A549 (cell line): ENCODE results near the gene BAIAP3. TPM values are rescaled to one million over a fixed set of nuclear protein-coding genes. Genes with fewer than 3 reads are reported as not detected.

Experiments
- ATAC-seq, 2 experiments: fragments of 200-7000 bp in 1 of 2; fragments of >200 bp in 1 of 2; cut with Nextera tagmentation in 1 of 2; cut with Tn5 transposase in 1 of 2; 3 replicates each; pipeline versions ENCODE4 v1.8.0 to v1.9.1; 2018 to 2020; ENCODE audit warnings: mild to moderate bottlenecking in 1 of 2, moderate library complexity in 1 of 2
- CTCF ChIA-PET: fragments of 300-600 bp; sonication (Branson Sonifier 250); formaldehyde crosslinking; extraction: SDS; loops from one replicate; lab custom pipeline; 2021; ENCODE audit warnings: antibody characterized with exemption, inconsistent platforms; lab: Yijun Ruan, JAX
- POLR2A ChIA-PET: fragments of 350-600 bp; formaldehyde crosslinking; extraction: SDS; loops from one replicate; lab custom pipeline; 2021; ENCODE audit warnings: antibody characterized with exemption, inconsistent platforms; lab: Yijun Ruan, JAX
- DNase-seq, 2 experiments: peaks; one replicate each; pipeline versions ENCODE4 v3.0.0 to v3.0.0-alpha.2; 2011 to 2016; ENCODE audit warnings: low read depth in 1 of 2, low spot score in 1 of 2
- FAIRE-seq: peaks from 2 replicates; lab custom pipeline; 2011; peaks lifted over from hg19 to GRCh38; lab: Jason Lieb, UNC
- H3K27ac ChIP-seq, 2 experiments: fragments of >200 bp; sonication (Bioruptor Twin); formaldehyde crosslinking; 3 replicates each; pipeline ENCODE4 v1.5.1; 2016 to 2017
- H3K4me1 ChIP-seq: fragments of >200 bp; sonication (Bioruptor Twin); formaldehyde crosslinking; 3 replicates; pipeline ENCODE4 v1.6.1; 2016
- H3K4me2 ChIP-seq: fragments of >200 bp; sonication (Bioruptor Twin); formaldehyde crosslinking; 3 replicates; pipeline ENCODE4 v1.6.1; 2016
- H3K4me3 ChIP-seq: fragments of >200 bp; sonication (Bioruptor Twin); formaldehyde crosslinking; 3 replicates; pipeline ENCODE4 v1.5.1; 2016
- H3K9me3 ChIP-seq: fragments of >200 bp; sonication (Bioruptor Twin); formaldehyde crosslinking; 3 replicates; pipeline ENCODE4 v1.6.1; 2016
- CBX2 ChIP-seq: fragments of 200-600 bp; sonication (generic); IDR thresholded peaks from 2 replicates; pipeline ENCODE4 v1.6.1; 2016; ENCODE audit warnings: low read depth, mild to moderate bottlenecking, borderline replicate concordance
- CEBPB ChIP-seq, 2 experiments: fragments of >200 bp in 1 of 2; sonication (Bioruptor Twin) in 1 of 2; formaldehyde crosslinking in 1 of 2; IDR thresholded peaks; 2 replicates each; pipeline ENCODE4 v1.6.1; 2012 to 2016
- CHD2 ChIP-seq: fragments of 150-350 bp; IDR thresholded peaks from 2 replicates; pipeline ENCODE4 v1.6.1; 2014; ENCODE audit warnings: low read length; ENCODE audit not compliant: partially characterized antibody
- ESRRA ChIP-seq: fragments of 150-350 bp; IDR thresholded peaks from 2 replicates; pipeline ENCODE4 v1.6.1; 2014; ENCODE audit warnings: mild to moderate bottlenecking, low read length, borderline replicate concordance
- HOXA7 ChIP-seq: fragments of 250-450 bp; sonication (Bioruptor Pico); IDR thresholded peaks from 2 replicates; pipeline ENCODE4 v1.5.0; 2020; ENCODE audit warnings: mild to moderate bottlenecking, moderate library complexity
- HOXB13 ChIP-seq: fragments of 250-450 bp; sonication (Bioruptor Pico); IDR thresholded peaks from 2 replicates; pipeline ENCODE4 v1.5.0; 2020; ENCODE audit warnings: low read depth, mild to moderate bottlenecking, moderate library complexity
- HOXB5 ChIP-seq: fragments of 250-450 bp; sonication (Bioruptor Pico); IDR thresholded peaks from 2 replicates; pipeline ENCODE4 v1.5.0; 2020; ENCODE audit warnings: mild to moderate bottlenecking, moderate library complexity
- JUNB ChIP-seq: fragments of >200 bp; sonication (Bioruptor Twin); formaldehyde crosslinking; IDR thresholded peaks from 2 replicates; pipeline ENCODE4 v1.6.1; 2016
- NPAS2 ChIP-seq: fragments of 250-450 bp; sonication (Bioruptor Pico); IDR thresholded peaks from 2 replicates; pipeline ENCODE4 v1.8.0; 2022; ENCODE audit warnings: mild to moderate bottlenecking, moderate library complexity, borderline replicate concordance
- NR3C1 ChIP-seq: fragments of >200 bp; sonication (Bioruptor Twin); formaldehyde crosslinking; IDR thresholded peaks from 3 replicates; pipeline ENCODE4 v1.6.1; 2017
- PHF8 ChIP-seq: fragments of 200-600 bp; sonication (generic); IDR thresholded peaks from 2 replicates; pipeline ENCODE4 v1.6.1; 2016; ENCODE audit warnings: low read depth, mild to moderate bottlenecking, antibody characterized with exemption, moderate library complexity, borderline replicate concordance
- POLR2A ChIP-seq: IDR thresholded peaks from 2 replicates; pipeline ENCODE4 v1.6.1; 2012; ENCODE audit warnings: mild to moderate bottlenecking, low read length
- POLR2AphosphoS2 ChIP-seq: conservative IDR thresholded peaks from 2 replicates; pipeline ENCODE4 v1.6.1; 2012; ENCODE audit warnings: low read length, improper control_type of control experiment, inconsistent platforms
- RAD21 ChIP-seq, 2 experiments: fragments of >200 bp in 1 of 2; sonication (Bioruptor Twin) in 1 of 2; formaldehyde crosslinking in 1 of 2; IDR thresholded peaks in 1 of 2; conservative IDR thresholded peaks in 1 of 2; 2 replicates in 1 of 2; 3 replicates in 1 of 2; pipeline ENCODE4 v1.6.1; 2012 to 2018; ENCODE audit warnings: inconsistent platforms in 1 of 2
- RCOR1 ChIP-seq: fragments of 150-350 bp; IDR thresholded peaks from 2 replicates; pipeline ENCODE4 v1.6.1; 2014; ENCODE audit warnings: antibody characterized with exemption, low read length, low read depth
- SMC3 ChIP-seq: fragments of >200 bp; sonication (Bioruptor Twin); formaldehyde crosslinking; IDR thresholded peaks from 3 replicates; pipeline ENCODE4 v1.6.1; 2018; ENCODE audit warnings: inconsistent platforms
- SREBF2 ChIP-seq: fragments of 450-650 bp; IDR thresholded peaks from 2 replicates; pipeline ENCODE4 v1.6.1; 2014; ENCODE audit warnings: mild to moderate bottlenecking, moderate library complexity
- TFCP2L1 ChIP-seq: fragments of 250-450 bp; sonication (Bioruptor Pico); IDR thresholded peaks from 2 replicates; pipeline ENCODE4 v1.5.0; 2021; ENCODE audit warnings: mild to moderate bottlenecking
- WGBS: methylation state at CpG from one replicate; pipeline ENCODE4 v1.1.6; 2017; ENCODE audit errors: missing lambda C conversion rate; 5-methylcytosine and 5-hydroxymethylcytosine counted together
- polyA plus RNA-seq, 4 experiments: library from polyadenylated mRNA; depleted of rRNA in 3 of 4; stranded (reverse); fragments of >200 nt; fragmentation: RNase III in 1 of 4; extraction: RNeasy Plus Mini Kit Qiagen cat#74134 plus additional on column Dnase treatment in 1 of 4; gene quantifications; 2 replicates in 3 of 4; 3 replicates in 1 of 4; pipeline ENCODE4 v1.2.3, GENCODE V29; 2011 to 2017
- TF ChIP-seq, protein P1 (sequence below): fragments of >200 bp; sonication (Bioruptor Twin); formaldehyde crosslinking; IDR thresholded peaks from 3 replicates; pipeline ENCODE4 v1.5.1; 2016
- TF ChIP-seq, protein P2 (sequence below): fragments of 200-600 bp; sonication (generic); IDR thresholded peaks from 2 replicates; pipeline ENCODE4 v1.6.1; 2016; ENCODE audit warnings: antibody characterized with exemption, mild to moderate bottlenecking, moderate library complexity
- TF ChIP-seq, protein P3 (sequence below): fragments of 150-350 bp; IDR thresholded peaks from 2 replicates; pipeline ENCODE4 v1.6.1; 2014; ENCODE audit warnings: low read depth, mild to moderate bottlenecking, low read length

The BAIAP3 gene
- polyA plus RNA-seq, 2 of the 4 experiments (the other 2 are of a cell fraction), result 0.31 to 0.32 TPM

DNA sequence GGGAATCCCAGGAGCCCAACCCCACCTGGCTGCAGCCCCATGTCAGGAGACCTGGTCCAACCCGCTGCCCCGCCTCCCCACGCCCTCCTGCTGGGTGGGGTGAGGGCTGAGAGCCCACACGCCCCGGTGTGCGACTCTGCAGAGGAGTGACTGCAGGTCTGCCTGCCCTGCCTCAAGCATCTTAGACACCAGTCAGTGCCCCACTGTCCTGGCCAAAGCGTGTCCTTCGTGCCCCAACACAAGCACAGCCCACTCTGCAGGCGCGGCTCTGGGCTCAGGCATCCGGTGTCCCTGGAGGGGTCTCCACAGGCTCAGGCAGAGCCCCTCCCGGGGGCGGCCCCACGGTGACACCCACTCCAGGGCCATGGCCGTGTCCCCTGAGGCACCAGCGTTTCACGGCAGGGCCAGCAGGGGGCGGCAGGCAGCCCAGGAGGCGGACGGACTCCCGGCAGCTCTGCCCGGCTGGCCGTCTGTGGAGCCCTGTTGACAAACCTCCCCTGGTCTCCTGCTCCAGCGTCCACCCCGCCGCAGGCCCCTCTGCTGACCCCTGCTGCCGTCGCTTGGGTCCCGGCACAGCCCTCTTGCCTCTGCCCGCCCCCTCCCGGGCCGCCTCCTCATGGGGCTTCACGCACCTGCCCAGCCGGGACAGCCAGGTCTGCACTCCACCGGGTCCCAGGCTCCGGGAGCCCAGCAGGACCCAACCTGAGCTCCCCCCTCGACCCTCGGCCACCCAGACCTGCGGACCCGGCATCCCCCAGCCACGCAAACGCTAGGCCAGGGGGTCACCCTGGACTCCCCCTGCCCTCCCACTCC, 32.6 kb upstream of the BAIAP3 start:
- TF ChIP-seq TFCP2L1 (CRISPR knock-in tag) (peak; percentile 41; the same call in 1 of the 2 replicates), HOXB5 (CRISPR knock-in tag) (0 out of 2 replicates have a peak, but pooled peaks have one; percentile 46), SMC3 (peak; percentile 56), RAD21 (conservative IDR thresholded peaks at IDR 0.05 in 1 of 2, IDR thresholded peaks at IDR 0.05 in 1 of 2) (peak; percentile 38 to 51; a peak in 3 of 5 replicates), JUNB (no peak), CHD2 (no peak), HOXA7 (CRISPR knock-in tag) (no peak)
- TF ChIP-seq, protein P1, sequence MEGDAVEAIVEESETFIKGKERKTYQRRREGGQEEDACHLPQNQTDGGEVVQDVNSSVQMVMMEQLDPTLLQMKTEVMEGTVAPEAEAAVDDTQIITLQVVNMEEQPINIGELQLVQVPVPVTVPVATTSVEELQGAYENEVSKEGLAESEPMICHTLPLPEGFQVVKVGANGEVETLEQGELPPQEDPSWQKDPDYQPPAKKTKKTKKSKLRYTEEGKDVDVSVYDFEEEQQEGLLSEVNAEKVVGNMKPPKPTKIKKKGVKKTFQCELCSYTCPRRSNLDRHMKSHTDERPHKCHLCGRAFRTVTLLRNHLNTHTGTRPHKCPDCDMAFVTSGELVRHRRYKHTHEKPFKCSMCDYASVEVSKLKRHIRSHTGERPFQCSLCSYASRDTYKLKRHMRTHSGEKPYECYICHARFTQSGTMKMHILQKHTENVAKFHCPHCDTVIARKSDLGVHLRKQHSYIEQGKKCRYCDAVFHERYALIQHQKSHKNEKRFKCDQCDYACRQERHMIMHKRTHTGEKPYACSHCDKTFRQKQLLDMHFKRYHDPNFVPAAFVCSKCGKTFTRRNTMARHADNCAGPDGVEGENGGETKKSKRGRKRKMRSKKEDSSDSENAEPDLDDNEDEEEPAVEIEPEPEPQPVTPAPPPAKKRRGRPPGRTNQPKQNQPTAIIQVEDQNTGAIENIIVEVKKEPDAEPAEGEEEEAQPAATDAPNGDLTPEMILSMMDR, result peak; percentile 78
- H3K4me3 ChIP-seq, result peak overlapping the region; percentile 27; the same call in 1 of the 3 replicates
- peaks cover 28% of the 10 kb centered on the region for H3K4me1 ChIP-seq
- H3K4me2 ChIP-seq, result peak overlapping the region; percentile 76
- FAIRE-seq (no peak), DNase-seq (peak; percentile 63 to 88), ATAC-seq (peak; percentile 87 to 94)
- 7% methylated on average over 21 of the region's 42 CpGs for WGBS
- no peaks in the 10 kb centered on the region for H3K9me3 ChIP-seq
- ChIA-PET CTCF (interaction anchor here (0.6 to 4.5 kb wide), 24 partner anchors 10 to 455 kb away, joined by 3 to 22 read pairs (median 4); no protein-coding TSS in a partner anchor), POLR2A (interaction anchor here (0.6 to 1.5 kb wide), 2 partner anchors 9 to 120 kb away, joined by 3 to 4 read pairs; partner anchors contain the start of genes UBE2I and UQCC4)
- H3K27ac ChIP-seq, result peak overlapping the region; percentile 58 to 89; a peak in 5 of 6 replicates

DNA sequence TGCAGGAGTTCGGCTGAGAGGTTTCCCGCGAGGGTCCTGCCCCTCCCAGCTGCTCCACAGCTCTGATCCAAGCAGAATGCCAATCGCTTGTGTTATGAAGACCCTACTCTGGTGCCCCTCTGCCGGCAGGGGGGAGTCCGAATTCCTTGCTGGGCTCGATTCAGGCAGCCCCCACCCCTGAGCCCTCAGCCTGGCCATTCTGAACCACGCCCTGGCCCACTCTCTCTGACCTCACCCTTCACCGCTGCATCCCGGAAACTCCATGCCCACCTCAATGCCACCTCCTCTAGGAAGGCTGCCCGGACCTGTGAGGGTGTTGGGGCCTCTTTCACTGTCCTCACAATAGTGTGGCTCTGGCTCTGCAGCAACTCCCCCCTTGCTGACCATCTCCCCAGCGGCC, 31.9 kb upstream of the BAIAP3 start:
- TF ChIP-seq CEBPB (IDR thresholded peaks at IDR 0.05), result no peak
- no peak for TF ChIP-seq POLR2AphosphoS2
- TF ChIP-seq, protein P2, sequence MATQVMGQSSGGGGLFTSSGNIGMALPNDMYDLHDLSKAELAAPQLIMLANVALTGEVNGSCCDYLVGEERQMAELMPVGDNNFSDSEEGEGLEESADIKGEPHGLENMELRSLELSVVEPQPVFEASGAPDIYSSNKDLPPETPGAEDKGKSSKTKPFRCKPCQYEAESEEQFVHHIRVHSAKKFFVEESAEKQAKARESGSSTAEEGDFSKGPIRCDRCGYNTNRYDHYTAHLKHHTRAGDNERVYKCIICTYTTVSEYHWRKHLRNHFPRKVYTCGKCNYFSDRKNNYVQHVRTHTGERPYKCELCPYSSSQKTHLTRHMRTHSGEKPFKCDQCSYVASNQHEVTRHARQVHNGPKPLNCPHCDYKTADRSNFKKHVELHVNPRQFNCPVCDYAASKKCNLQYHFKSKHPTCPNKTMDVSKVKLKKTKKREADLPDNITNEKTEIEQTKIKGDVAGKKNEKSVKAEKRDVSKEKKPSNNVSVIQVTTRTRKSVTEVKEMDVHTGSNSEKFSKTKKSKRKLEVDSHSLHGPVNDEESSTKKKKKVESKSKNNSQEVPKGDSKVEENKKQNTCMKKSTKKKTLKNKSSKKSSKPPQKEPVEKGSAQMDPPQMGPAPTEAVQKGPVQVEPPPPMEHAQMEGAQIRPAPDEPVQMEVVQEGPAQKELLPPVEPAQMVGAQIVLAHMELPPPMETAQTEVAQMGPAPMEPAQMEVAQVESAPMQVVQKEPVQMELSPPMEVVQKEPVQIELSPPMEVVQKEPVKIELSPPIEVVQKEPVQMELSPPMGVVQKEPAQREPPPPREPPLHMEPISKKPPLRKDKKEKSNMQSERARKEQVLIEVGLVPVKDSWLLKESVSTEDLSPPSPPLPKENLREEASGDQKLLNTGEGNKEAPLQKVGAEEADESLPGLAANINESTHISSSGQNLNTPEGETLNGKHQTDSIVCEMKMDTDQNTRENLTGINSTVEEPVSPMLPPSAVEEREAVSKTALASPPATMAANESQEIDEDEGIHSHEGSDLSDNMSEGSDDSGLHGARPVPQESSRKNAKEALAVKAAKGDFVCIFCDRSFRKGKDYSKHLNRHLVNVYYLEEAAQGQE, result no peak
- TF ChIP-seq, protein P3, sequence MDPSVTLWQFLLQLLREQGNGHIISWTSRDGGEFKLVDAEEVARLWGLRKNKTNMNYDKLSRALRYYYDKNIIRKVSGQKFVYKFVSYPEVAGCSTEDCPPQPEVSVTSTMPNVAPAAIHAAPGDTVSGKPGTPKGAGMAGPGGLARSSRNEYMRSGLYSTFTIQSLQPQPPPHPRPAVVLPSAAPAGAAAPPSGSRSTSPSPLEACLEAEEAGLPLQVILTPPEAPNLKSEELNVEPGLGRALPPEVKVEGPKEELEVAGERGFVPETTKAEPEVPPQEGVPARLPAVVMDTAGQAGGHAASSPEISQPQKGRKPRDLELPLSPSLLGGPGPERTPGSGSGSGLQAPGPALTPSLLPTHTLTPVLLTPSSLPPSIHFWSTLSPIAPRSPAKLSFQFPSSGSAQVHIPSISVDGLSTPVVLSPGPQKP, result no peak
- TF ChIP-seq ESRRA, result no peak
- TF ChIP-seq NR3C1, result no peak
- no peak for TF ChIP-seq HOXA7 (CRISPR knock-in tag)
- TF ChIP-seq SREBF2, result no peak
- no peak for TF ChIP-seq HOXB13 (CRISPR knock-in tag)
- no peak for TF ChIP-seq CBX2
- no peak for TF ChIP-seq NPAS2 (CRISPR knock-in tag)
- TF ChIP-seq RCOR1, result no peak
- TF ChIP-seq SMC3, result no peak
- no peak for TF ChIP-seq PHF8
- TF ChIP-seq RAD21 (conservative IDR thresholded peaks at IDR 0.05 in 1 of 2, IDR thresholded peaks at IDR 0.05 in 1 of 2), result no peak
- TF ChIP-seq POLR2A, result no peak
- WGBS, result 76% methylated on average over 12 of the region's 12 CpGs
- Histone ChIP-seq H3K9me3 (no peaks in the 10 kb centered on the region), H3K4me1 (peaks cover 28% of the 10 kb centered on the region), H3K27ac (peak overlapping the region; percentile 58 to 89; a peak in 4 of 6 replicates), H3K4me2 (peak overlapping the region; percentile 76), H3K4me3 (no peak overlapping the region)
- CTCF ChIA-PET, result interaction anchor here (0.6 to 4.5 kb wide), 23 partner anchors 11 to 456 kb away, joined by 3 to 22 read pairs (median 4); no protein-coding TSS in a partner anchor
- DNase-seq (no peak), ATAC-seq (no peak), FAIRE-seq (no peak)
- POLR2A ChIA-PET, result interaction anchor here (1.5 kb wide), 1 partner anchor 8 kb away, joined by 4 read pairs; the partner anchor contains the start of gene UBE2I
